ENCODE results near the gene PRMT3.

PRMT3 gene

DNA sequence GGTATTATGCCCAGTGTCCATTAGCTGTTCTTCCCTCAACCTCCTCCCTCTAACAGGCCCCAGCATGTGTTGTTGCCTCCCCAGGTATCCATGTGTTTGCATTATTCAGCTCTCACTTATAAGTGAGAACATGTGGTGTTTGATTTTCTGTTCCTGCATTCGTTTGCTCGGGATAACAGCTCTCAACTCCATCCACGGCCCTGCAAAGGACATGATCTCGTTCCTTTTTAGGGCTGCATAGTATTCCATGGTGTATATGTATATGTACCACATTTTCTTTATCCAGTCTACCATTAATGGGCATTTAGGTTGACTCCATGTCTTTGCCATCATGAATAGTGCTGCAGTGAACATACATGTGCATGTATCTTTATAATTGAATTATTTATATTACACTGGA, 82.8 kb downstream of the PRMT3 start:
- no peak for TF ChIP-seq FOXM1 (IDR thresholded peaks at IDR 0.05; ENCODE audit: borderline replicate concordance, low read depth)
- TF ChIP-seq, protein P1, sequence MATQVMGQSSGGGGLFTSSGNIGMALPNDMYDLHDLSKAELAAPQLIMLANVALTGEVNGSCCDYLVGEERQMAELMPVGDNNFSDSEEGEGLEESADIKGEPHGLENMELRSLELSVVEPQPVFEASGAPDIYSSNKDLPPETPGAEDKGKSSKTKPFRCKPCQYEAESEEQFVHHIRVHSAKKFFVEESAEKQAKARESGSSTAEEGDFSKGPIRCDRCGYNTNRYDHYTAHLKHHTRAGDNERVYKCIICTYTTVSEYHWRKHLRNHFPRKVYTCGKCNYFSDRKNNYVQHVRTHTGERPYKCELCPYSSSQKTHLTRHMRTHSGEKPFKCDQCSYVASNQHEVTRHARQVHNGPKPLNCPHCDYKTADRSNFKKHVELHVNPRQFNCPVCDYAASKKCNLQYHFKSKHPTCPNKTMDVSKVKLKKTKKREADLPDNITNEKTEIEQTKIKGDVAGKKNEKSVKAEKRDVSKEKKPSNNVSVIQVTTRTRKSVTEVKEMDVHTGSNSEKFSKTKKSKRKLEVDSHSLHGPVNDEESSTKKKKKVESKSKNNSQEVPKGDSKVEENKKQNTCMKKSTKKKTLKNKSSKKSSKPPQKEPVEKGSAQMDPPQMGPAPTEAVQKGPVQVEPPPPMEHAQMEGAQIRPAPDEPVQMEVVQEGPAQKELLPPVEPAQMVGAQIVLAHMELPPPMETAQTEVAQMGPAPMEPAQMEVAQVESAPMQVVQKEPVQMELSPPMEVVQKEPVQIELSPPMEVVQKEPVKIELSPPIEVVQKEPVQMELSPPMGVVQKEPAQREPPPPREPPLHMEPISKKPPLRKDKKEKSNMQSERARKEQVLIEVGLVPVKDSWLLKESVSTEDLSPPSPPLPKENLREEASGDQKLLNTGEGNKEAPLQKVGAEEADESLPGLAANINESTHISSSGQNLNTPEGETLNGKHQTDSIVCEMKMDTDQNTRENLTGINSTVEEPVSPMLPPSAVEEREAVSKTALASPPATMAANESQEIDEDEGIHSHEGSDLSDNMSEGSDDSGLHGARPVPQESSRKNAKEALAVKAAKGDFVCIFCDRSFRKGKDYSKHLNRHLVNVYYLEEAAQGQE (IDR thresholded peaks at IDR 0.05; ENCODE audit: low read depth) = no peak
- TF ChIP-seq RAD21 (IDR thresholded peaks at IDR 0.05; ENCODE audit: low read depth) = no peak
- TF ChIP-seq TCF12 (IDR thresholded peaks at IDR 0.05; ENCODE audit: low read depth) = no peak
- TF ChIP-seq YY1 (IDR thresholded peaks at IDR 0.05; ENCODE audit: low read depth) = no peak
- no peak for TF ChIP-seq EGR1 (IDR thresholded peaks at IDR 0.05)
- no peak for TF ChIP-seq CEBPB (IDR thresholded peaks at IDR 0.05)
- TF ChIP-seq, protein P2, sequence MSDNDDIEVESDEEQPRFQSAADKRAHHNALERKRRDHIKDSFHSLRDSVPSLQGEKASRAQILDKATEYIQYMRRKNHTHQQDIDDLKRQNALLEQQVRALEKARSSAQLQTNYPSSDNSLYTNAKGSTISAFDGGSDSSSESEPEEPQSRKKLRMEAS (IDR thresholded peaks at IDR 0.05) = no peak
- TF ChIP-seq TEAD4 (IDR thresholded peaks at IDR 0.05) = no peak
- no peak for TF ChIP-seq EP300 (IDR thresholded peaks at IDR 0.05; ENCODE audit: borderline replicate concordance)

DNA sequence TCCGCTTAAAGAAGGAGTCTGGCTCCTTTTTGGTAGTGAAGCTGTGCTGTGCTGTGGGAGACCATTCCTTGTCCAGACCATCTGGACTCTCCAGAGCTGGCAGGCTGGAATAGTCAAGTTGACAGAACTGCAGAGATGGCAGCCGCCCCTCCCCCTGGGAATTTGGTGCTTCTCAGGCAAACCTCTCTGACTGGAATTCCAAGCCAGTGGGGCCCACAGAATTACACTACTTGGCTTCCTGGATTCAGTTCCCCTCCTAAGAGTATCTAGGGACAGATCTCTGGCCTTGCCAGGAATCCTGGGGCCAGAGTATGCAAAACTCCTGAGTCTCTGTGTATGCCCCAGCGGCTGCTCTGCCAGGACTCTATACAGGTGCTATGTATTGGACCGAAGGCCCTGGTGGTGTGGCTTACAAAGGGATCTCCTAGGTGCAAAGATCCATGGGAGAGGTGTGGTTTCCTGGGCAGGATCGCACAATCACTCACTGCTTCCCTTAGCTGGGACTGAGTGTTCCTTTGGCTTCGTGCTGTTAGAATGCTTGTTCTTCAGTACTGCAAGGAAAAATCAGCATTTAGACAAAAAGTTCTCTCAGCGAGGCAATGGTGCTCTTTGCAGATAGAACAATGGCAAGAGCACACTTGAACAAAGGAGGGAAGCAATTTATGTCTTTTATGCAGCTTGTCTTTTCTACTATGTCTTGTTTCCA, 86.8 kb downstream of the PRMT3 start:
- no peak for TF ChIP-seq TEAD4 (IDR thresholded peaks at IDR 0.05)
- no peak for TF ChIP-seq CREB1 (IDR thresholded peaks at IDR 0.05; ENCODE audit: low read depth)

DNA sequence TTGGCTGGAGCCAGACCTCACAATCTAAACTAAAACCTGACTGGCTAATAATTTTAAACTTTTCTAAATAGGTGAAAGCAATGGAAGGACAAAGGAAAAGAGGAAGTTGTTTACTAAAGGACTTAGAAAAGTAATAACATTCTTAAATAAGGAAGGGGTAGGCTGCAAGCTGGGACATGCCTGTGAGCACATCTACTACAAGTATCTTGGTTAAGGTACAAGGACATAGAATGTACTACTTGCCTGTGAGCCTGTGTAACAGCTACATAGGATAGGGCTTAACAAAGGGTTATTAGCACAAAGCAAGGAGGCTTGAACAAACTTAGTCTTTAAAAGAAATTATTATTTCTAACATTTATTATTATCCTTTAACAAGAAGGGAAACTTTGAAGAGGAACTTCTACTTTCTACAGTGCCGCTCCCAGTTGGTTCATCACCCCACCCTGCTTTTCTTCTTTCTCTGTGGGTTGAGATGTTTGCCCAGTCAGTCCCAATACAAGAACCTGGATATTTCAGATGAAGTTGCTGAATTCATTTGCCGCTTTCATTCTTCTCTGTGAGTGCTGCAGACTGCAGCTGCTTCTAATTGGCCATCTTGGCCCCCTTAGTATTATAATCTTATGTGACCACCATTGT, 87.5 kb downstream of the PRMT3 start:
- no peak for TF ChIP-seq RAD21 (IDR thresholded peaks at IDR 0.05; ENCODE audit: low read depth)
- no peak for TF ChIP-seq CREB1 (IDR thresholded peaks at IDR 0.05; ENCODE audit: low read depth)
- no peak for TF ChIP-seq TAF1 (IDR thresholded peaks at IDR 0.05; ENCODE audit: low read depth)
- no peak for TF ChIP-seq FOXM1 (IDR thresholded peaks at IDR 0.05; ENCODE audit: borderline replicate concordance, low read depth)
- TF ChIP-seq ZBTB7A (IDR thresholded peaks at IDR 0.05; ENCODE audit: low read depth) = no peak
- TF ChIP-seq, protein P1 (IDR thresholded peaks at IDR 0.05; ENCODE audit: low read depth) = no peak
- TF ChIP-seq TCF12 (IDR thresholded peaks at IDR 0.05; ENCODE audit: low read depth) = no peak
- no peak for TF ChIP-seq YY1 (IDR thresholded peaks at IDR 0.05; ENCODE audit: low read depth)
- TF ChIP-seq, protein P2 (IDR thresholded peaks at IDR 0.05) = no peak
- TF ChIP-seq EGR1 (IDR thresholded peaks at IDR 0.05) = no peak
- no peak for TF ChIP-seq NFIC (IDR thresholded peaks at IDR 0.05)
- no peak for TF ChIP-seq TEAD4 (IDR thresholded peaks at IDR 0.05)
- no peak for TF ChIP-seq EP300 (IDR thresholded peaks at IDR 0.05; ENCODE audit: borderline replicate concordance)
- no peak for TF ChIP-seq CEBPB (IDR thresholded peaks at IDR 0.05)

DNA sequence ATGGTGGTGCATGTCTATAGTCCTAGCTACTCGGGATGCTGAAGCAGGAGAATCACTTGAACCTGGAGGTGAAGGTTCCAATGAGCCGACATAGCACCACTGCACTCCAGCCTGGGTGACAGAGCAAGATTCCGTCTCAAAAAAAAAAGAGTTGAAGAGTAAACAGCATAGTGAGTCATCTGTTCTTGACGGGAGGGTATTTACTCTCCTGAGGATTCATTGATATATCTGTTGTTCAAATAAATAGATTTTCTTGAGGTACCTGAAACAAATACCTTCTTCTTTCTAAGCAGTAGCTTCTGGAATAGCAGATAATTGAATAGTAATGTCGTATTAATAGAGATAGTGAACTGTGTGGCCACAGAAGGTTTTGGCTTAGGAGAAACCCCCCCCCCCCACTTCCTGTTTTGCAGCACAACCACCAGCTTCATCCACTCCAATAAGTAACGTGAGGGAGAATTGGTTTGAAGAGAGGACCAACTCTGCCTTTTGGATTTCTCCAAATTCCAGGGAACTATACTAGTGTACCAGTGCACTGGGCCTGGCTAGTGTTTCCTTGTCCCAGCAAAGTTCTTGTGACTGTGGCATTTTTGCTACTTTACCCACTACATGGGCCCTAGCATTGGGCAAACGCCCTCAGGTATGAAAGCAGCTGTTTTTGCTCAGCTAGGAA, 90.0 kb downstream of the PRMT3 start:
- TF ChIP-seq EP300 (IDR thresholded peaks at IDR 0.05; ENCODE audit: borderline replicate concordance) (no peak), FOXM1 (IDR thresholded peaks at IDR 0.05; ENCODE audit: borderline replicate concordance, low read depth) (no peak), CREB1 (IDR thresholded peaks at IDR 0.05; ENCODE audit: low read depth) (no peak), RAD21 (IDR thresholded peaks at IDR 0.05; ENCODE audit: low read depth) (no peak), CEBPB (IDR thresholded peaks at IDR 0.05) (no peak), EGR1 (IDR thresholded peaks at IDR 0.05) (no peak), YY1 (IDR thresholded peaks at IDR 0.05; ENCODE audit: low read depth) (no peak), TEAD4 (IDR thresholded peaks at IDR 0.05) (no peak), TAF1 (IDR thresholded peaks at IDR 0.05; ENCODE audit: low read depth) (no peak), TCF12 (IDR thresholded peaks at IDR 0.05; ENCODE audit: low read depth) (no peak), ZBTB7A (IDR thresholded peaks at IDR 0.05; ENCODE audit: low read depth) (no peak), NFIC (IDR thresholded peaks at IDR 0.05) (no peak)
- TF ChIP-seq, protein P1 (IDR thresholded peaks at IDR 0.05; ENCODE audit: low read depth) = no peak
- TF ChIP-seq, protein P3, sequence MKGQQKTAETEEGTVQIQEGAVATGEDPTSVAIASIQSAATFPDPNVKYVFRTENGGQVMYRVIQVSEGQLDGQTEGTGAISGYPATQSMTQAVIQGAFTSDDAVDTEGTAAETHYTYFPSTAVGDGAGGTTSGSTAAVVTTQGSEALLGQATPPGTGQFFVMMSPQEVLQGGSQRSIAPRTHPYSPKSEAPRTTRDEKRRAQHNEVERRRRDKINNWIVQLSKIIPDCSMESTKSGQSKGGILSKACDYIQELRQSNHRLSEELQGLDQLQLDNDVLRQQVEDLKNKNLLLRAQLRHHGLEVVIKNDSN (IDR thresholded peaks at IDR 0.05) = no peak
- TF ChIP-seq, protein P2 (IDR thresholded peaks at IDR 0.05) = no peak

Measured in Ishikawa (cell line).